GM18909 (cell line): Measurements from ENCODE around the gene LRMDA.

Source experiments
- ATAC-seq: cut with Tn5 transposase; IDR thresholded peaks from one replicate; pipeline ENCODE4 v1.9.1; 2021; ENCODE audit warnings: mild to moderate bottlenecking; ENCODE audit not compliant: unreplicated experiment, poor library complexity

LRMDA gene

DNA sequence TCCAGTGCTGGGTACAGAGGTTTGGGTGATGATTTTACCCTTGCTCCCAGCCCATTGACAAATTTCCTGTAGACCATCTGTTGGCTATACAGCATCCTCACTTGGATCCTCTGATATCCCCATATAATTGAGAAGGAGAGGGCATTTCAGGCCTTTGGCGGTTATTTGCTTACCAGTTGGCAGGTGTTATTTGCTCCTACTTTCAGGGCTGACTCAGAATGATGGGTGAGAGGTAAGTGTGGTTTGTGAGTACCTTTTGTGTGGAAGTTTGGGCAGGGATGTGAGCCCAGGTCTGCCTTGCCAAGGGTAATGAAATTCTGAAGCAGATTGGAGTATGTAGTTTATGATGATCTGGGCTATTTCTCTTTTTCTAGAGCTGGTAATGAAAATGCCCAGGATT is 93.6 kb downstream of the LRMDA start:
- ATAC-seq: no peak

DNA sequence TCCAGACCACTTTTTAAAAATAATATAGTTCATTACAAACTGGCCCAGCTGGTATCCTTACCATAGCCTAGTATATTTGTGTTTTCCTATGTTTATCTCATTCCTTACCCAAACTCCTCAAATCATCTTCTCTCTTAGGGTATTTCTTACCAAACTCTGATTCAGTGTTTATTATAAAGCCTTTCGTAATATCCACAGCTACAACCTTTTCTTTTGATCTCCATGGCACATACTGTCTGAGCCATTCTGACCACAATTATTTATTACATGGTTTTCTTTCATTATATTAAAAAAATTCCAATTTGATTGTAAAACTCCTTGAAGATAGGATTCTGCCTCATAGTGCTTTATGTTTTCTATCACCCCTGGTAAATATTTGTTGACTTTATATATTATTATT is 94.2 kb downstream of the LRMDA start:
- no peak for ATAC-seq

- no peak for ATAC-seq
Measured at GRCh38 chr10:75527542-75527941, 96.1 kb downstream of the LRMDA start.

DNA sequence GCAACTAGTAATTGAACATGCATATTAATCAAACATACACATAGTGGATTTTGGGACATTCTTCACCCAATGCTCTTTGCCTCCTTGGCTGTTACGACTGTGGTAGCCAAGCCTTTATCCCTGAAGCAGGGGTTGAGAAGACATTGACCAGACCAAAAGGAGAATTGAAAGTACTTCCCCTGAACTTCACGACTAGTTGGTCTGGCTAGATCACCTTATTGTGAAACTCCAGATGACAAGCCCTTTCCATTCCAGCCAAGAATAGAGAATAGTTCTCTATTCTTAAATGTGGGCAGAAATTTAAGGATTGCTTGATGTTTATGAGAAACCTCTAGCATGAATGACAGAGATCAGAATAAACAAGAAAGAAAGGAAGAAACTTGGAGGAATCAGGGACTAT is 97.0 kb downstream of the LRMDA start:
- ATAC-seq: peak; percentile 56

DNA sequence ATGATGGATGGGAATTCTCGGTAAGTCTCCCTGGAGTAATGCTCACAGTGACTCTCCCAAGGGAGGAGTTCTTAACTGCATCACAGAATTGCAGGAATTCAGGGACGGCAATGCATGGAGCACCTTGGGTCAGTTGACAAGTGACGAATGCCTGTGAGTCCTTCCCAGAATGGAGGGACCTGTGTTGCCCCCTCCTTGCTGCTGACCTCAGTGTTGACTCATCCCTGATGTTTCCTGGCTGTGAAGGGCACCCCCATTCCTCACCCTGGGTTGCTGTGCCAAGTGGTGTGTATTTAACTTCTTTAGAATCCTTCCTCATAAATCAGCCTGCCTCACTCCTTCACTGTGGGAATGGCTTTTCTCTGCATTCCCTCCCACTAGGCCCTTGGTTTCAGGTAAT is 98.9 kb downstream of the LRMDA start:
- ATAC-seq: no peak

GRCh38 chr10:75531571-75532031 is 100.2 kb downstream of the LRMDA start:
- no peak for ATAC-seq

DNA sequence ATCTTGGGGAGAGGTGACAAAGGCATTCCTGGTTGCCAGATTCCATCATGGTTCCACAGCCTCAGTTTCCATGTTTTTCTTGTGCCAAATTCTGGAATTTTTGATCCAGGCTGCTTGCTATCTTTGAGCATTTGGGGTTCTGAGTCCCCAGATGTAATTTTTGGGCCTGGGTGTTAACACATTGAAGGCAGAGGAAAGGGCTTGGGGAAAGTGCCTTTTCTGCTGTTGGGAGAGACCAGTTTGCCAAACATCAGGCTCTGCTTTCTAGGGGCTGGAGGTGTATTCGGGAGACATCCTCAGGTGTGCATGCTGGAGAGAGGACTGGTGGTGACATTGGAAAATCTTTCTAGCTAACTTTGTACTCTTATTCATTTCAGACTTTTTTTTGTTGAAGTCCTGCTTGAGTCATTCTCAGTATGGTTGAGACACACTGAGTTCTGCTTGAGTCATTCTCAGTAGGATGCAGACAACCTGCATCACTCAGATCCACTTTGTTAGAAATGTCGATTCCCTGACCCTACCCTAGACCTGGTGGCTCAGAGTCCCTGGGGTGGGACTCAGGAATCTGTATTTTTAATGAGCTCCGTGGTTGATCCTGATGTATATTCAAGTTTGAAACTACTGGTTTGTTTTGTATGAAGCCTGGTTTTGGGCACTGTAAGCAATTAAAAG is 101.0 kb downstream of the LRMDA start:
- no peak for ATAC-seq

DNA sequence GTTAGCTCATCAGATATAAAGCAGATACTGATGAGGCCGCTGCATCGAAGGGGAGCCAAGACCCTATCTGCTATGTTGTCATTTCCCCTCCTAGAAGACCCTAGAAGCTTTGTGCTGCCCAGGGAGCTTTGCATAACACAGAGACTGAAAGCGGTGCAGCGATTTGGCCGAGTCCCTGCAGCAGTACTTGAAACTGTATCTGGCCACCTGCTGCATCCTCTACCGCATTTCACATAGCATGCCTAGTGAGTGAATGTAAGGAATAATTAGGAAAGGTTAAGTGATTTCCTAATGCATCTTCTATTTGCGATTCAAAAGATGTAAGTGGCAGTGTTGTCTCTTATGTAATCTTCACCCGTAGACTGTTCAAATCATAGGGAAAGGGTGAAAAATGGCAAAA is 106.7 kb downstream of the LRMDA start:
- no peak for ATAC-seq

GRCh38 chr10:75538765-75539164 is 107.3 kb downstream of the LRMDA start:
- no peak for ATAC-seq

GRCh38 chr10:75540357-75540966 is 109.0 kb downstream of the LRMDA start:
- ATAC-seq: peak; percentile 70

GRCh38 chr10:75540981-75541380 is 109.6 kb downstream of the LRMDA start:
- no peak for ATAC-seq

DNA sequence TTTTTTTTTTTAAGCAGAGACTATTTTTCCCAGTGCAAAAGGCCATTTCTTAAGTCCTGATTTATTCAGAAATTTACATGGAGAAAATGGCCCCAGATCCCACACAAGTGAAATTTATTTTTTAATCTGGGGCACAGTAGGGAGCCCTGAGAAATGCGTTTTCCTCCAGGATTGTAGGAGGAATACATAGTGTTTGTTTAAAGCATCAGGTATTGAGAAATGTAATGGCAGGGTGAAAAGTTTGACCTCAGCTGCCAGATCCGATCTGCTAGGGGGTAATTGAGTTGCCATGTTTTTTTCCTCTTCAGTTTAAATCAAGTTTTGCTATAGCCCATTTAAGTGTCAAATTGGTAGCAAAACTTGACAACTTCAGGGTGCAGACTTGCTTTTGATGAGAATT is 110.0 kb downstream of the LRMDA start:
- ATAC-seq: no peak

DNA sequence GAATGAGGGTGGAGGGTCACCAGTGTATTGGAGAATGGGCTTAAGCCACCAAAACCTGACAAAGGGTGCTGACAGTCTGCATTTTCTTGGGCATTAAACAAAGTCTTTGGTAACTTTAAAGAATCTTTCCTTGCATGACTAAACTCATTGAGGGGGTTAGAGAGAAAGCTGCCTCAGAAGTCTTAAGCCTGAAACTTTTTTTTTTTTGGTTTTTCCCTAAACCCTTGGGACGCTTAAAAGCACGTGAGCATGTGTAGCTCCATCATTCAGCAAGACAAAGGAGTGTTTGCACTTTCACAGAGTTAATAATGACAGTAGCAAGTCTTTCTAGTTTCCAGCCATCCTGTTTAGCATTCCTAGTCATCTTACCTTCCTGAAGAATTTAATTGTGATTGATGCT is 110.7 kb downstream of the LRMDA start:
- ATAC-seq: no peak

- ATAC-seq: no peak
Measured at GRCh38 chr10:75542906-75543305, 111.5 kb downstream of the LRMDA start.

- ATAC-seq: no peak
Measured at GRCh38 chr10:75544386-75544785, 113.0 kb downstream of the LRMDA start.

GRCh38 chr10:75544993-75545706 is 113.7 kb downstream of the LRMDA start:
- no peak for ATAC-seq

DNA sequence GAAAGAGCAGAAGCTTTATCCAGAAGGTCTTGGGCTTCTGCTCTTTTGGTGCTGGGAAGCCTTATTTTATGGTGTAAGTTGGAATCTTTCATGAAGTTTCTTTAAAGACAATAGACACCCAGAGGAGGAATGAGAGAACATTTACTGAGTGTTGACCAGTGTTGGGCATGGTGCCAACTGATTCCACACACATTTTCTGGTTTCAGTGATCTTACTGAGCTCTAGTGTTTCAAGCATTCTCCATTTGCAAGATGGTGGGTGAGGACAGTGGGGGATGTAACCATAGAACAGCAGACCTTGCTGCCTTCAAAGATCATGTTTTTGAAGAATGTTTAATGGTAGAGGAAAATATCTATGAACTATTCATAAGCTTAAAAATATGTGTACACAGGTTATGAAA is 114.6 kb downstream of the LRMDA start:
- no peak for ATAC-seq

- ATAC-seq: peak; percentile 64
Measured at GRCh38 chr10:75547391-75548298, 116.2 kb downstream of the LRMDA start.

DNA sequence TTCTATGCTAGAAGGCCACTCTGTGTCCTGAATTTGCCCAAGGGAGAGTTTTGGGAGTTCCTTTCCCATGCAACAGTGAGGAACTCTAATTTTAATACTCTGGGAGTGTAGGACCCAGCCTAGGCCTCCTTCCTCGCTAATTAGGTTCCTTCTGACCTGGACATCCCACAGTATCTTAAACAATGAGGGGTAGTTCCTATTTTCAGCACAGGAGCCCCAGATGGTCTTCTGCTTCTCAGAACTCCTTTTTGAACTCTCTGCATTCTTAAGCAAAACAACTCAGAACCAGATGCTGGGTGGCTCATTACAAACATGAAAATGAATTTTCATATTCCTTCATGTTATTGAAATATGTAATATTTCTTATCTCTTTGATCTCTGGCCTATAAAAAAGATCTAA is 116.9 kb downstream of the LRMDA start:
- ATAC-seq: no peak

DNA sequence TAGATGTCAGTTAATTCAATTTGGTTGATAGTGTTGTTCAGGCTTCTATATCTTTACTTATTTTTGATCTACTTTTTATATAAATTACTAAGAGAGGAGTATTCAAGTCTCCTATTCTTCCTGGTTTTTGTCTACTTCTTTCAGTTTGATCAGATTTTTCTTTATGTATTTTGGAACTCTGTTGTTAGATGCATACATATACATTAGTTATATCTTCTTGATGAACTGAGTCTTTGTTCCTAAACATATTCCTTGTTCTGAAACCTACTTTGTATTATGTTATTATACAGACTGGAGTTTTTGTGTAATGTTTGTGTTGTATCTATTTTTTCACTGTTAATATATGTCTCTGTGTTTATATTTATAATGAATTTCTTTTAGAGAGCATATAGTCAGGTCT is 118.8 kb downstream of the LRMDA start:
- ATAC-seq: no peak

- ATAC-seq: no peak
Measured at GRCh38 chr10:75552171-75552570, 120.7 kb downstream of the LRMDA start.
